HS-27A (cell line): ENCODE data around the gene ADM5.
"Not testable (repeated sequence)": the region's sequence is repeated elsewhere in the genome, so short reads cannot be mapped to it uniquely, and the experiment has no call there.

Experiments used
- DNase-seq: peaks from one replicate; pipeline ENCODE4 v3.0.0-alpha.2; 2012; ENCODE audit warnings: low read depth, missing footprints

Gene ADM5

DNA sequence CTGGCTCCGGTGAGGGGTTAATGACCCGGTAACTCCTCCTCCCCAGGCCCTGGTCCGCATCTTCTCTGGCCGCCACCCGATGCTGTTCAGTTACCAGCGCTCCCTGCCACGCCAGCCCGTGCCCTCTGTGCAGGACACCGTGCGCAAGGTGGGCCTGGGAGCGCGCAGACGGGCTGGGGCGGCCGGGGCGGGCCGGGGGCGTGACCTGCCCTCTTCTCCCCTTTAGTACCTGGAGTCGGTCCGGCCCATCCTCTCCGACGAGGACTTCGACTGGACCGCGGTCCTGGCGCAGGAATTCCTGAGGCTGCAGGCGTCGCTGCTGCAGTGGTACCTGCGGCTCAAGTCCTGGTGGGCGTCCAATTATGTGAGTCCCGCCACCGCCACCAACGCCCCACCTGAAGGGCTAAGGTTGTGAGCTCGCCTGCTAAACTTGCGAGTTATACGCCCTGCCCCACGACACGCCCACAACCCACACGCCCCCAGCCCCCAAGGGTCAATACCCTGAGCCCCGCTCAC, 11.9 kb downstream of the ADM5 start:
- no peak for DNase-seq

DNA sequence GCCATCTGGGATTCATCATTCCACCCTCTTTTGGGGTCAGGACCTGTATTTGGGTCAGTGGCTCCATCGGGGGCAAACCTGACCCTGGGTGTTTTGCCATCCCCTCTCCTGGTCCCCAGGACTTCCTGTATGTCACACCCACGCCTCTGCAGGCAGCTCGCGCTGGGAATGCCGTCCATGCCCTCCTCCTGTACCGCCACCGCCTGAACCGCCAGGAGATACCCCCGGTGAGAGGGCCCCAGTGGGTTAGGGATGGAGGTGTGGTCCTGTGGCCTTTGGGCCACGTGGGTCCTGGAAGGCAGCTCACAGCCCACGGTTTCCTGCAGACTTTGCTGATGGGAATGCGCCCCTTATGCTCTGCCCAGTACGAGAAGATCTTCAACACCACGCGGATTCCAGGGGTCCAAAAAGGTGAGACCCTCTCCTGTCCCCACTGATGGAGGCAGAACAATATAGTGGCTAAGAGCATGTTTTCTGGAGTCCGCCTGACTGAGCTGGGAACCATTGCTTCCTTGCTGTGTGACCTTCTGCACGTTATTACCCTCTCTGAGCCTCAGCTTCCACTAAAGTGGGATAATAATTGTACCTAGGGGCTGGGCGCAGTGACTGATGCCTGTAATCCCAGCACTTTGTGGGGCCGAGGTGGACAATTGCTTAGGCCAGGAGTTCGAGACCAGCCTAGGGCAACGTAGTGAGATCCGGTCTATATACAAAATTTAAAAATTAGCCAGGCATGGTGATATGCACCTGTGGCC, 15.7 kb downstream of the ADM5 start:
- no peak for DNase-seq

DNA sequence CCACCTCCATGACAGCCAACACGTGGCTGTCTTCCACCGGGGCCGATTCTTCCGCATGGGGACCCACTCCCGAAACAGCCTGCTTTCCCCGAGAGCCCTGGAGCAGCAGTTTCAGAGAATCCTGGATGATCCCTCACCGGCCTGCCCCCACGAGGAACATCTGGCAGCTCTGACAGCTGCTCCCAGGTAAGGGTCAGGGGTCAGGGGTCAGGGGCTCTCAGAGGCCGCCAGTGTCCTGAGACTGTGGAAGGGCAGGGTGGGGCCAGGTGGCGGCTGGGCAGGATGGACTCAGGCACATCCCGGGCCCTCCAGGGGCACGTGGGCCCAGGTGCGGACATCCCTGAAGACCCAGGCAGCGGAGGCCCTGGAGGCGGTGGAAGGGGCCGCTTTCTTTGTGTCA, 16.5 kb downstream of the ADM5 start:
- DNase-seq: no peak

DNA sequence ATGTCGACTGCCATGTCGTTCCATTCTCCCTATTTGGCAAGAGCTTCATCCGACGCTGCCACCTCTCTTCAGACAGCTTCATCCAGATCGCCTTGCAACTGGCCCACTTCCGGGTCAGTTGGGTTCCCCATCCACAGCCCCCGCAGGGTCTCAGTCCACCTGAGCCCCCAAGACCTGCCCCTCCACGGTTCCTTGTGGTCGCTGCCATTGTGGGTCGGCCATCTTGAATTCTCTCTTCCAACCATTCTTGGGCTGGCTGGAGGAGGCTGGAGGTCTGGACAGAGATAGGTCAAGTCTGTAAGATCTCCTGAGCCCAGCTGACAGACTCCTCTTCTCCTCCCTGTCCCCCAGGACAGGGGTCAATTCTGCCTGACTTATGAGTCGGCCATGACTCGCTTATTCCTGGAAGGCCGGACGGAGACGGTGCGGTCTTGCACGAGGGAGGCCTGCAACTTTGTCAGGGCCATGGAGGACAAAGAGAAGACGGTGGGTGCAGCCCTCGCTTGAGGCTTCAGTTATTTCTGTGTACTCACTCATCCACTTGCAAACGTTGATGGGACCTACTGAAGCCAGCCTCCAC, 21.1 kb downstream of the ADM5 start:
- DNase-seq: no peak

DNA sequence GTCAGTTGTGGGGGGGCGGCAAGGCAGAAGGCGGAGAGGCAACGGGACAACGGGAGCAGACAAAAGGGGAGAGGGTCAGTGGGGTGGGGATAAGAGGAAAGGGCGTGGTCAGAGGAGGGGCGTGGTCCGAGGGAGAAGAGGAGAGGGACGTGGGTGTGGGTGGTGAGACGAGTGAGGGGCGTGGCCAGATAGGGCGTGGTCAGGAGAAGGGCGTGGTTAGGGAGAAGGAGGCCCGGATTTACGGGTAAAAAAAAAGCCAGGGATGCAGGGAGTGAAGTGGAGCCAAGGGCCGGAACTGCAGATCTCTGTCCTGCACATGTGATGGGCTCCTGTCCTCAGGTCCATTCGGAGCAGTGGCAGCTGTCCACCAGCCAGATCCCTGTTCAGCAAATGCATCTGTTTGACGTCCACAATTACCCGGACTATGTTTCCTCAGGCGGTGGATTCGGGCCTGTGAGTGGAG, 23.0 kb downstream of the ADM5 start:
- DNase-seq: no peak

- DNase-seq: no peak
Measured at GRCh38 chr19:49713236-49713845, 23.9 kb downstream of the ADM5 start.

GRCh38 chr19:49716154-49716553, 26.8 kb downstream of the ADM5 start:
- DNase-seq: no peak

- no peak for DNase-seq
Measured at GRCh38 chr19:49718511-49718910, 29.1 kb downstream of the ADM5 start.

GRCh38 chr19:49718991-49719390, 29.6 kb downstream of the ADM5 start:
- DNase-seq: no peak

GRCh38 chr19:49719420-49719819, 30.0 kb downstream of the ADM5 start:
- DNase-seq: not testable (repeated sequence)

- no peak for DNase-seq
Measured at GRCh38 chr19:49727217-49728030, 38.0 kb downstream of the ADM5 start.

DNA sequence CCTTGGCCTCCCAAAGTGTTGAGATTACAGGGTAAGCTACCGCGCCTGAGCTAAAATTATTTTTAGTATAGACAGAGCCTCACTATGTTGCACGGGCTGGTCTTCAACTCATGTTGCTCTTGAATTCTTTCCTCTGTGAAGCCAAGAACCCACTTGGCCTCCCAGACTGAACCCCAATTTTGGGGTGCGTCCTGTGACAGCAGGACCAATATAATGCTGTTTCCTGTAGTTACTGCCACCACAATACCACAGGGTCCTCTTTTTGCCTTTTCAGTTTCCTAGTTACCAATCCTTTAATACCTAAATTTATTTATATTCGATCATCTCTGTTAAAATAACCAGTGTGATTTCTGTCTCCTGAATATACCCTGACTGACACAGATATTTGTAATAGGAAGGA, 40.8 kb downstream of the ADM5 start:
- DNase-seq: no peak

GRCh38 chr19:49738268-49738667, 48.9 kb downstream of the ADM5 start:
- no peak for DNase-seq

DNA sequence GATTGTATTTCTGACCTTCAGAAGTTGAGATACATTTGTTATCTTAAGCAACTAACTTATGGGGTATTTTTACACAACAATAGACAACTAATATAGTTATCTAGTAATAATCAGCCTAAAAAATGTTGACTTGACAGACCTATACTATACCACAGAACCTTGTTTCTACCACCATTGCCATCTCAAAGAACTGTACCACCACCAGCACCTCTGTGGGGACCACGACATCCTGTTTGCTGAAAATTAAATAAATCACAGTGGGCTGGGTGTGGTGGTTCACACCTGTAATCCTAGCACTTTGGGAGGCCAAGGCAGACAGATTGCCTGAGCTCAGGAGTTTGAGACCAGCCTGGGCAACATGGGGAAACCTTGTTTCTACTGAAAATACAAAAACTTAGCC, 49.7 kb downstream of the ADM5 start:
- no peak for DNase-seq

DNA sequence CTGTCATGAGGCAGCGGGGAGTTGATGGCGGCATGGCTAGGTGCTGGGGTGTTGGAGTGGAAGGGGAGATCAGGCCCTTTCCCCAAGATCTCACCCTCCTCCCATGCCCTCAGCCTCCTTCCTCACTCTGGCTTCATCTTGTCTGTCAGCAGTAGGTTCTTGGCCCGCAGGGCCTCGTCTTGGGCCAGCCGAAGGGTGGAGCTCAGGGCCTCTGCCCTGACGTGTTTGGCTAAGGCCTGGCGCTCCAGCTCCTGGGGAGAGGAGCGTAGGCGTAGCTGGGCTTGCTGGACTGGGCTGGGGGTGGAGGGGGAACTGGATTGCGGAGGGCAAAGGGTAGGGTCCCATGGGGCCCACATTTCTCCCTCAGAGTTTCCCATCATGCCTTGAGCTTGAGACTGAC, 50.5 kb downstream of the ADM5 start:
- DNase-seq: no peak
